ENCODE data around the gene ERCC3.

The ERCC3 gene

DNA sequence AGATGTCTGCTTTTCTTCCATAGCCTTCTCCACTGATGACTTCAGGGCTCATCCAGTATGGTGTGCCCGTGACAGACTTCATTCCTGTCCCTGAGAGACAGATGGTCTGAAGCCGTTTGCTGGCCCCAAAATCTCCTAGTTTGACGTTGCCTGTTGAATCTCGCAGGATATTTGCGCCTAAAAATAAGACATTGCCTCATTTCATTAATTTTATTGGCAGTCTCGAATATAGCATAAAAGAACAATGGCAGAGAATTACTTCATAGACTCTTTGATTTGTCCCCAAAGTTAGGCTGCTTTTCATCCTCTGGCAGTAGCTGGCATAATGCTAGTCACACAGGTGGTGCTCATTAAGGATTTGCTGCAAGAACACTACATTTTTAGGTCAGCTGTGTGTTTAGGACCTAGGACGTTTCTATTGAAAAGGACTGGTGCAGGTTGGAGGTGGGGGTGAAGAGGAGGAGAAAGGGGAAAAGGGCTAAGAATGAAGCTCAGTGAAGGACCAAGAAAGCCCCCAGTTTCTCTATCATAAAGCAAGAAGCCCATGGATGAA, 14.7 kb upstream of the ERCC3 start:
- TF ChIP-seq GATA3 (IDR thresholded peaks at IDR 0.05; ENCODE audit: low read depth, low read length) (no peak), GATA2 (IDR thresholded peaks at IDR 0.05; ENCODE audit: low read depth, low read length) (no peak)

DNA sequence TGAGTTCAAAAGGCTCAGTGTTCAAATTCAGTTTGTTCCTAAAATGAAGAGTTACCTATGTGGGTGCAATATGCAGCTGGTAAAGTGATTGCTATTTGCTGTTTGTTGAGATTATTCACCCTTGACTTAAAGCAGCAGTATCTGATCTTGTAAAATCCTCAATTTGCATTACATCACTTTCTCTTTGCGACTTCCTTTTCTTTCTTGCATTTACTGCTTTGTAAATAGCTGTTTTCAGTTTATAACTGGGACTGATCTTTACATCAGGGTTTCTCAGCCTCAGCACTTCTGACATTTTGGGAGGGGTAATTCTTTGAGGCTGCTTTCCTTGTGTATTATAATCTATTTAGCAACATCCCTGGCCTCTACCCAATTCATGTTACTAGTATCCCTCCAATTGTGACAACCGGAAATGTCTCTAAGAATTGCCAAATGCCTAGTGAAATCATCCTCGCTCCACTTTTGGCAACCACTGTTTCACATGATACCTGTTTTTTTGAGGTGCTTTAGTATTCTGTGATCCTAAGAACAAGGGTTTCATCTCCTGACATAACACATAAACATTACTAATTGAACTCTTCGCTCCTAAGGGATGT, 12.1 kb upstream of the ERCC3 start:
- TF ChIP-seq GATA2 (IDR thresholded peaks at IDR 0.05; ENCODE audit: low read depth, low read length) (no peak), GATA3 (IDR thresholded peaks at IDR 0.05; ENCODE audit: low read depth, low read length) (no peak)

- TF ChIP-seq GATA3 (IDR thresholded peaks at IDR 0.05; ENCODE audit: low read depth, low read length), result no peak
- no peak for TF ChIP-seq GATA2 (IDR thresholded peaks at IDR 0.05; ENCODE audit: low read depth, low read length)
Measured at GRCh38 chr2:127302168-127302567, 8.2 kb upstream of the ERCC3 start.

- TF ChIP-seq GATA3 (IDR thresholded peaks at IDR 0.05; ENCODE audit: low read depth, low read length), result no peak
- TF ChIP-seq GATA2 (IDR thresholded peaks at IDR 0.05; ENCODE audit: low read depth, low read length), result no peak
Measured at GRCh38 chr2:127293386-127293747, 577 bp downstream of the ERCC3 start.

DNA sequence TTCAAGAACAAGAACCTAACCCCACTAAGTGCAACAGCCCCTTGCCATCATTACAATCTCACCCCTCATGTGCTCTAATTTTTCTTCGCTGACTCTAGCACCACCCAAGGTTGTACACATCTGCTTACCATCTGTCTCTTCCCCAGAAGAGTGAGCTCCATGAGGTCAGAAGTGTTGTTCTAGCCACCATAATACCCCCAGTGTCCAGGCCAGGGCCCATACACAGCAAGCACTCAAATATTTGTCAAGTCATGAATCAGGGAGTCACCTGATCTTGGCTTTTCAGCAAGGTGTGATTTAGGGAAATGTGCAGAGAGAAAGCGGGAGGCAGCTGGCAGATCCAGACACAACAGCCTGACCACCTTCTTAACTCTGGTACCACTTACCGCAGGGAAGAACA, 5.7 kb downstream of the ERCC3 start:
- no peak for TF ChIP-seq GATA2 (IDR thresholded peaks at IDR 0.05; ENCODE audit: low read depth, low read length)

GRCh38 chr2:127283275-127283674, 10.7 kb downstream of the ERCC3 start:
- no peak for TF ChIP-seq GATA2 (IDR thresholded peaks at IDR 0.05; ENCODE audit: low read depth, low read length)
- no peak for TF ChIP-seq GATA3 (IDR thresholded peaks at IDR 0.05; ENCODE audit: low read depth, low read length)

DNA sequence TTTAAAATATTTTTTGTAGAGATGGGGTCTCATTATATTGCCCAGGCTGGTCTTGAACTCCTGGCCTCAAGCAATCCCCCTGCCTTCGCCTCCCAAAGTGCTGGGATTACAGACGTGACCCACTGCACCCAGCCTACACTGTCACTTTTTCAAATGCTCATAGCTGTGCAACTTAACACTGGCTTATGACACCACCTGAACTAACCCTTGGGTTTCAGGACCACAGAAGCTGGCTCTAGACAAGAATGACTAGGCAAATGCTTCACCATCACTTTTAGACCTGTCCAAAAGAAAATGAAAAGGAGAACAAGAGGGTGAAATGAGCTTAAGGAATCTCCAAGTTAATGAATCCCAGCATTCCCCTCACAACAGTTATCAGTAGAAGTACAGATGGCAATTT, 13.3 kb downstream of the ERCC3 start:
- TF ChIP-seq GATA2 (IDR thresholded peaks at IDR 0.05; ENCODE audit: low read depth, low read length) (no peak), GATA3 (IDR thresholded peaks at IDR 0.05; ENCODE audit: low read depth, low read length) (no peak)

DNA sequence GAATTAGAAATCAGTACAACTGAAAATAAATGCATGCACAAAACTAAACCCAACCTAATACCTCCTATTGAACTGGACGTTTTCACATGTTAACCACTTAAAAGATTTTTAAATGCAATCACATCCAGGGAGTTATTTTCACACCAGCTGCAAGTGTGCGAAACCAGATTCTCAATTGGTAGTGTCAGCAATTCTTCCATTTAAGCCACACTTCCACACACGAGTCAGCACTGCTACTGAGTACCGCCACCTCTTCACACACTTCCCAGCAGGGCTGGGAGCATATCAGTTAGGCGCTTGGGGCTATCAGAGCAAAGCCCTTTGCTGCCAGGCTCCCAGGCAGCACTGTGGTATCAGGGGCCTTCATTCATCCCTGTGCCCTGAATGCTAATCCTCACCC, 14.2 kb downstream of the ERCC3 start:
- no peak for TF ChIP-seq GATA2 (IDR thresholded peaks at IDR 0.05; ENCODE audit: low read depth, low read length)
- no peak for TF ChIP-seq GATA3 (IDR thresholded peaks at IDR 0.05; ENCODE audit: low read depth, low read length)

- TF ChIP-seq GATA2 (IDR thresholded peaks at IDR 0.05; ENCODE audit: low read depth, low read length), result no peak
- no peak for TF ChIP-seq GATA3 (IDR thresholded peaks at IDR 0.05; ENCODE audit: low read depth, low read length)
Measured at GRCh38 chr2:127278959-127279358, 15.0 kb downstream of the ERCC3 start.

DNA sequence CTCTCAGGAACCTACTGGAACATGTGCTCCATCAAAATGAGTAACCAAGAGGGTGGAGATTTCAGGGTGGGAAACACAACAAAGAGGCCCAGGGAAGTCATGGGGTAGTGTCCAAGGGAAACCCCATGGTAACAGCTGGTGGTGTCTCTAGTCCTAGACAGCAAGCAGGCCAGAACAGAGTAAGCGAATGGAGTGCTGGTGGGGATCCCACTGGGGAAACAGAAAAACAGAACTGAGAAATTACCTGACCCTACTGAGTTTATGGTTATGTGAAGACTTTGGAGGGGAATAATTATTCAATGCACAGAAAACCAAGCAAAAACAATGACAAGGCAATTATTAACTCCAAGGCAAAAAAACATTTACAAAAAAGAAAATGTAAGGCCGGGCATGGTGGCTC, 16.9 kb downstream of the ERCC3 start:
- TF ChIP-seq GATA3 (IDR thresholded peaks at IDR 0.05; ENCODE audit: low read depth, low read length) (no peak), GATA2 (IDR thresholded peaks at IDR 0.05; ENCODE audit: low read depth, low read length) (no peak)

GRCh38 chr2:127275789-127276188, 18.2 kb downstream of the ERCC3 start:
- TF ChIP-seq GATA2 (IDR thresholded peaks at IDR 0.05; ENCODE audit: low read depth, low read length), result no peak

DNA sequence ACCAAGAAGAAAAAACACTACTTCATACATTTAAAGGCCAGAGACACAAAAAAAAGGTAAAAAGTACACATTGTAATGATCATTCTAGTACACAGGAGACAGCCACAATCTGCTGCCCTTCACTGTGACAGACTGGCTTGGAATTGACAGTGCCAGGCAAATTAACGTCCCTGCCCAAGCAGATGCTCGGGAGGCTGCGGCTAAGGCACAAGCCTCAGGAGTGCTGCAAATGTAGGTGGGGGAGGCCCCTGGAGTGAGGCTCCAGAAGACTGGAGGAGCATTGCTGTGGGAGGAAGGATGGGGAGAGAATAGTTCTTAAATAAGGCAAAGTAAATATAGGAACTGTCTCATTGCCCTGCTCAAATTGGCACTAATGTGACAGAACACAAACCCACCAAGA, 18.6 kb downstream of the ERCC3 start:
- TF ChIP-seq GATA3 (IDR thresholded peaks at IDR 0.05; ENCODE audit: low read depth, low read length) (no peak), GATA2 (IDR thresholded peaks at IDR 0.05; ENCODE audit: low read depth, low read length) (no peak)

- no peak for TF ChIP-seq GATA3 (IDR thresholded peaks at IDR 0.05; ENCODE audit: low read depth, low read length)
Measured at GRCh38 chr2:127270663-127271062, 23.3 kb downstream of the ERCC3 start.

DNA sequence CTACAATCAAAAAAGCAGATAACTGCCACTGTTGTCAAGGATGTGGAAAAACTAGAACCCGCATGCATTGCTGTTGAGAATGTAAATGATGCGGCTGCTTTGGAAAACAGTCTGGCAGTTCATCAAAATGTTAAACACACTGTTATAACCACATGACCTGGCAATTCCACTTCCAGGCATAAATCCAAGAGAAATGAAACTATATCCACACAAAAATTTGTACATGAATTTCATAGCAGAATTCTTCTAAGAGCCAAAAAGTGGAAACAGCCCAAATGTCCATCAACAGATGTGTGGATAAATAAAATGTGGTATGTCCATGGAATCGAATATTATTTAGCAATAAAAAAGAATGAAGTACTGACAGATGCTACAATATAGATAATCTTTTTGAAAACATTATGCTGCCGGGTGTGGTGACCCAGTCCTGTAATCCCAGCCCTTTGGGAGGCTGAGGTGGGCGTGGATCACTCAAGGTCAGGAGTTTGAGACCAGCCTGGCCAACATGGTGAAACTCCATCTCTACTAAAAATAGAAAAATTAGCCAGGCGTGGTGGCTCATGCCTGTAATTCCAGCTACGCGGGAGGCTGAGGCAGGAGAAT, 32.0 kb downstream of the ERCC3 start:
- TF ChIP-seq GATA2 (IDR thresholded peaks at IDR 0.05; ENCODE audit: low read depth, low read length), result no peak
- TF ChIP-seq GATA3 (IDR thresholded peaks at IDR 0.05; ENCODE audit: low read depth, low read length), result no peak

GRCh38 chr2:127259355-127259754, 34.6 kb downstream of the ERCC3 start:
- TF ChIP-seq GATA3 (IDR thresholded peaks at IDR 0.05; ENCODE audit: low read depth, low read length) (no peak), GATA2 (IDR thresholded peaks at IDR 0.05; ENCODE audit: low read depth, low read length) (no peak)

DNA sequence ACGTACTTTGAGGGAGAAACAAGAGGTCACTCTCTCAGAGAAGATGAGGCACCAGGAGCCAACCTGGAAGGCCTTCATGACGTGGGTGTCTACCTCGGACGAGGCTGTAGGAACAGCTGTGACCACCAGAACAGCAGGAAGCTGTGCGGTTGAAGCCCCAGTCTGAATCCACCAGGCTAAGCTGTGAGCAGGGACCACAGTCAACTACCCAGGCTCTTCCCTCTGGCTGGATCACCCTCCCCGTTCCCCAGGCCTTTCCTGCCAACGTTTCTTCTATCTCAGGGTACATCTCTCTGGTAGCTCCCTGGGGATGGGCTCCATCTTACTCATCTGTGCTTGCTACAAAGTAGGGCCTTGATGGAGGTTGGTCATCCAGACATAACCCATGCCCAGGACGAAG, 37.1 kb downstream of the ERCC3 start:
- TF ChIP-seq GATA3 (IDR thresholded peaks at IDR 0.05; ENCODE audit: low read depth, low read length) (no peak), GATA2 (IDR thresholded peaks at IDR 0.05; ENCODE audit: low read depth, low read length) (no peak)

Measured in SH-SY5Y (cell line).